Measurements from ENCODE around the gene ARHGEF7.

DNA sequence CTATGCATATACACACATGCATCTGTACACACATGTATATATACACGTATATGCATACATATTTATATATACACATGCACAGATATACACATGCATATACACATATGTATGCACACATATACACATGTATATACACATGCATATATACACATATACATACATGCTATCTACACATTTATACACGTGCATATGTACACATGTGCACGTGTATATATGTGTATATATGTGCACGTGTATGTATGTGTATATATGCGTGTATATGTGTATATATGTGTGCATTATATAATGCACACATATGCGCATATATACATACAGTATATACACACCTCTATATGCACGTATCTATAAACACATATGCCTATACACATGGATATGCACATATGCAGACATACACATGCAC is 17.8 kb downstream of the ARHGEF7 start:
- TF ChIP-seq, protein P1, sequence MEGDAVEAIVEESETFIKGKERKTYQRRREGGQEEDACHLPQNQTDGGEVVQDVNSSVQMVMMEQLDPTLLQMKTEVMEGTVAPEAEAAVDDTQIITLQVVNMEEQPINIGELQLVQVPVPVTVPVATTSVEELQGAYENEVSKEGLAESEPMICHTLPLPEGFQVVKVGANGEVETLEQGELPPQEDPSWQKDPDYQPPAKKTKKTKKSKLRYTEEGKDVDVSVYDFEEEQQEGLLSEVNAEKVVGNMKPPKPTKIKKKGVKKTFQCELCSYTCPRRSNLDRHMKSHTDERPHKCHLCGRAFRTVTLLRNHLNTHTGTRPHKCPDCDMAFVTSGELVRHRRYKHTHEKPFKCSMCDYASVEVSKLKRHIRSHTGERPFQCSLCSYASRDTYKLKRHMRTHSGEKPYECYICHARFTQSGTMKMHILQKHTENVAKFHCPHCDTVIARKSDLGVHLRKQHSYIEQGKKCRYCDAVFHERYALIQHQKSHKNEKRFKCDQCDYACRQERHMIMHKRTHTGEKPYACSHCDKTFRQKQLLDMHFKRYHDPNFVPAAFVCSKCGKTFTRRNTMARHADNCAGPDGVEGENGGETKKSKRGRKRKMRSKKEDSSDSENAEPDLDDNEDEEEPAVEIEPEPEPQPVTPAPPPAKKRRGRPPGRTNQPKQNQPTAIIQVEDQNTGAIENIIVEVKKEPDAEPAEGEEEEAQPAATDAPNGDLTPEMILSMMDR (IDR thresholded peaks at IDR 0.05), result no peak
- TF ChIP-seq POLR2A (IDR thresholded peaks at IDR 0.05), result no peak

All from thyroid gland (tissue), 4 donors.